Calu3 (cell line): ENCODE measurements around the gene SIDT1. TPM values are rescaled to one million over a fixed set of nuclear protein-coding genes. Genes with fewer than 3 reads are reported as not detected.

Source experiments
- BruUV-seq: library from RNA; stranded (reverse); fragments of 400-500 nt; replicated peaks from 2 replicates; lab custom pipeline; 2021; lab: Mats Ljungman, UMichigan
- CTCF ChIA-PET: fragments of 300-600 bp; sonication (Branson Sonifier 250); formaldehyde crosslinking; loops from one replicate; lab custom pipeline; 2022; ENCODE audit warnings: antibody characterized with exemption; lab: Charles Lee
- DNase-seq: peaks from one replicate; pipeline ENCODE4 v3.0.0; 2022
- H3K27ac Mint-ChIP-seq: one replicate; pipeline ENCODE4 v1.8.0; 2022; ENCODE audit warnings: mixed read lengths; ENCODE audit not compliant: unreplicated experiment
- H3K27me3 Mint-ChIP-seq: one replicate; pipeline ENCODE4 v1.8.0; 2022; ENCODE audit warnings: mixed read lengths; ENCODE audit not compliant: unreplicated experiment
- H3K36me3 Mint-ChIP-seq: one replicate; pipeline ENCODE4 v1.8.0; 2022; ENCODE audit warnings: mild to moderate bottlenecking, moderate library complexity, mixed read lengths; ENCODE audit not compliant: insufficient read depth, unreplicated experiment
- H3K4me1 Mint-ChIP-seq: one replicate; pipeline ENCODE4 v1.8.0; 2022; ENCODE audit warnings: mild to moderate bottlenecking, low read depth, mixed read lengths; ENCODE audit not compliant: unreplicated experiment
- H3K4me3 Mint-ChIP-seq: one replicate; pipeline ENCODE4 v1.8.0; 2022; ENCODE audit warnings: mild to moderate bottlenecking, low read depth, moderate library complexity, mixed read lengths; ENCODE audit not compliant: unreplicated experiment
- H3K9me3 Mint-ChIP-seq: one replicate; pipeline ENCODE4 v1.8.0; 2022; ENCODE audit warnings: low read depth, mixed read lengths; ENCODE audit not compliant: unreplicated experiment
- CTCF ChIP-seq: fragments of 200-600 bp; IDR thresholded peaks from one replicate; pipeline ENCODE4 v1.8.0; 2022; ENCODE audit warnings: antibody characterized with exemption; ENCODE audit not compliant: unreplicated experiment
- intact Hi-C: fragments of 100-400 bp; cut with micrococcal nuclease; formaldehyde crosslinking; loops from one replicate; pipeline ENCODE4 v1.10.0; 2022; ENCODE audit not compliant: unreplicated experiment
- total RNA-seq: library from RNA; stranded (reverse); gene quantifications from 2 replicates; pipeline ENCODE4 v1.2.3, GENCODE V29; 2022

SIDT1 gene
- total RNA-seq, 1 experiment from 2014 or later, result 0.87 TPM

- Mint-ChIP-seq H3K4me3 (no peak overlapping the region), H3K36me3 (no peaks in the 10 kb centered on the region), H3K27ac (no peak overlapping the region), H3K9me3 (no peaks in the 10 kb centered on the region), H3K27me3 (peaks cover 24% of the 10 kb centered on the region), H3K4me1 (peaks cover 14% of the 10 kb centered on the region)
- BruUV-seq, result no TSS peak
- no peak for DNase-seq
- intact Hi-C loops, result no loop called here
- TF ChIP-seq CTCF, result no peak
- CTCF ChIA-PET, result interaction anchor here (1.2 kb wide), 1 partner anchor 46 kb away, joined by 3 read pairs; the partner anchor contains the start of gene SPICE1
Observed at GRCh38 chr3:113560831-113561623, 28.7 kb downstream of the SIDT1 start.

GRCh38 chr3:113565555-113565954, 33.2 kb downstream of the SIDT1 start:
- intact Hi-C loops, result no loop called here
- no peaks in the 10 kb centered on the region for H3K4me1 Mint-ChIP-seq
- H3K27ac Mint-ChIP-seq, result no peak overlapping the region
- TF ChIP-seq CTCF, result no peak
- no TSS peak for BruUV-seq
- H3K36me3 Mint-ChIP-seq, result no peaks in the 10 kb centered on the region
- peaks cover 32% of the 10 kb centered on the region for H3K27me3 Mint-ChIP-seq
- CTCF ChIA-PET, result no interaction called here
- H3K4me3 Mint-ChIP-seq, result no peak overlapping the region
- H3K9me3 Mint-ChIP-seq, result no peaks in the 10 kb centered on the region
- DNase-seq, result no peak

GRCh38 chr3:113570158-113570557, 37.8 kb downstream of the SIDT1 start:
- intact Hi-C loops, result no loop called here
- CTCF ChIA-PET, result no interaction called here
- Mint-ChIP-seq H3K27me3 (peaks cover 50% of the 10 kb centered on the region), H3K9me3 (no peaks in the 10 kb centered on the region), H3K4me1 (peaks cover 17% of the 10 kb centered on the region), H3K27ac (no peak overlapping the region), H3K4me3 (no peak overlapping the region), H3K36me3 (no peaks in the 10 kb centered on the region)
- DNase-seq, result no peak
- no TSS peak for BruUV-seq
- no peak for TF ChIP-seq CTCF

DNA sequence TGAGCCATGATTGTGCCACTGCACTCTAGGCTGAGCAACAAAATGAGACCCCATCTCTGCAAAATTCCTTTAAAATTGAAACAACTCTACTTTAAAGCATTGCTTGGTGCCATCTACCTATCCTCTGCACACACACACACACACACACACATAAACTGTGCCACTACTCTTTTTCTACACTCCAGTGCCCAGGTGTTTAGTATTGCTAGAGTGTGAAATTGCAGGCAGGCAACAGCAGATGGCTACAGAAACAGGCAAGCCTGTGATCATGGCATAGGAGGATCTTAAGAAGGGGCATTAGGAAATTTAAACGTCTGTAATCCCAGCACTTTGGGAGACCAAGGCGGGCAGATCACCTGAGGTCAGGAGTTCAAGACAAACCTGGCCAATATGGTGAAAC, 39.0 kb downstream of the SIDT1 start:
- no peaks in the 10 kb centered on the region for H3K9me3 Mint-ChIP-seq
- H3K27me3 Mint-ChIP-seq, result peaks cover 47% of the 10 kb centered on the region
- no peak for DNase-seq
- H3K4me3 Mint-ChIP-seq, result no peak overlapping the region
- intact Hi-C loops, result no loop called here
- H3K4me1 Mint-ChIP-seq, result peaks cover 17% of the 10 kb centered on the region
- H3K36me3 Mint-ChIP-seq, result no peaks in the 10 kb centered on the region
- CTCF ChIA-PET, result no interaction called here
- BruUV-seq, result no TSS peak
- TF ChIP-seq CTCF, result no peak
- no peak overlapping the region for H3K27ac Mint-ChIP-seq
